Adrenal gland (tissue), 12 donors: ENCODE results near the gene KCNIP3. TPM values are rescaled to one million over a fixed set of nuclear protein-coding genes. Genes with fewer than 3 reads are reported as not detected.

Experiments
- DNase-seq, 7 donors: peaks; one replicate each; pipeline ENCODE4 v3.0.0-alpha.2; 2019 to 2020
- H3K27ac ChIP-seq, 5 donors: fragments of 200-600 bp; sonication (generic) in 4 of 5; 1 replicate in 3 of 5; 2 replicates in 2 of 5; pipeline versions ENCODE4 v1.5.1 to v1.8.0; 2016 to 2020; ENCODE audit warnings: mild to moderate bottlenecking in 1 of 5
- H3K27me3 ChIP-seq: fragments of 200-600 bp; 2 replicates; pipeline ENCODE4 v1.8.0; 2021
- H3K36me3 ChIP-seq, 2 donors: fragments of 200-600 bp; replicated peaks in 1 of 2; 1 replicate in 1 of 2; 2 replicates in 1 of 2; pipeline versions ENCODE4 v1.5.1 to v1.8.0; 2018 to 2022
- H3K4me1 ChIP-seq, 2 donors: fragments of 200-600 bp; replicated peaks in 1 of 2; 1 replicate in 1 of 2; 2 replicates in 1 of 2; pipeline versions ENCODE4 v1.5.1 to v1.8.0; 2018 to 2021
- H3K4me3 ChIP-seq, 4 donors: fragments of 200-600 bp; sonication (generic) in 3 of 4; one replicate each; pipeline ENCODE4 v1.5.1; 2016 to 2018
- H3K9me3 ChIP-seq, 3 donors: fragments of 200-600 bp; sonication (generic) in 1 of 3; replicated peaks in 1 of 3; 1 replicate in 2 of 3; 2 replicates in 1 of 3; pipeline versions ENCODE4 v1.5.1 to v1.8.0; 2016 to 2021
- POLR2A ChIP-seq, 2 donors: fragments of 450-650 bp; IDR thresholded peaks; one replicate each; pipeline ENCODE4 v1.6.1; 2017; ENCODE audit warnings: antibody characterized with exemption in 2 of 2, mild to moderate bottlenecking in 2 of 2, moderate library complexity in 1 of 2
- WGBS, 4 donors: extraction: QIAGEN DNeasy Blood & Tissue Kit in 2 of 4; methylation state at CpG; one replicate each; pipeline versions ENCODE4 v1.1.5 to v1.1.7; 2013 to 2017; 5-methylcytosine and 5-hydroxymethylcytosine counted together
- intact Hi-C, 2 donors: fragments of 100-400 bp; cut with DNase I; formaldehyde crosslinking; loops; one replicate each; pipeline versions ENCODE4 v1.14.1 to v1.15.0; 2022 to 2023
- polyA plus RNA-seq, 3 donors: library from polyadenylated mRNA; stranded (reverse); fragments of 200-250 nt in 2 of 3; fragments of 350-450 nt in 1 of 3; fragmentation: Illumina TruSeq in 1 of 3; extraction: RNeasy Lipid Tissue Mini Kit (QIAGEN cat#74804) in 1 of 3; gene quantifications; one replicate each; pipeline ENCODE4 v1.2.3, GENCODE V29; 2013 to 2014
- total RNA-seq, 9 donors: library from RNA; depleted of rRNA in 4 of 9; stranded (reverse); fragments of >200 nt in 4 of 9; fragments of 120-200 nt in 1 of 9; fragmentation: NEBNext Ultra II Directional in 1 of 9; extraction: Animal tissue kit (Norgen Biotek cat#: 25700) in 1 of 9; gene quantifications; one replicate each; pipeline versions ENCODE4 v1.1.0 to v1.2.4, GENCODE V29; 2013 to 2023
- TF ChIP-seq, protein P1 (sequence below), 6 experiments: fragments of 450-650 bp in 4 of 6; fragments of 200-600 bp in 2 of 6; sonication (generic) in 1 of 6; IDR thresholded peaks; 1 replicate in 5 of 6; 2 replicates in 1 of 6; pipeline versions ENCODE4 v1.5.1 to v1.8.0; 2016 to 2021; ENCODE audit warnings: antibody characterized with exemption in 6 of 6, mild to moderate bottlenecking in 2 of 6, moderate library complexity in 1 of 6
- donor health status: healthy with polysubstance abuse.
- donor health status: Bipolar disorder and iron deficiency.
- donor health status: DM: yes; HTN: yes; CAD: no.
- donor health status: DM: no; HTN: no; CAD: no.
- donor health status: DM: no; HTN: no; CAD: no.
- donor health status: DM: yes; HTN: yes; CAD: no.

Gene KCNIP3
- total and polyA plus RNA-seq, 12 donors, result 0.54 to 6.3 (median 1.7) TPM

- DNase-seq, result peak in 1 of 7 donors; percentile 14
- Histone ChIP-seq H3K4me3 (no peak overlapping the region), H3K36me3 (no peaks in the 10 kb centered on the region)
Measured at GRCh38 chr2:95379371-95379831, 82.3 kb downstream of the KCNIP3 start.

DNA sequence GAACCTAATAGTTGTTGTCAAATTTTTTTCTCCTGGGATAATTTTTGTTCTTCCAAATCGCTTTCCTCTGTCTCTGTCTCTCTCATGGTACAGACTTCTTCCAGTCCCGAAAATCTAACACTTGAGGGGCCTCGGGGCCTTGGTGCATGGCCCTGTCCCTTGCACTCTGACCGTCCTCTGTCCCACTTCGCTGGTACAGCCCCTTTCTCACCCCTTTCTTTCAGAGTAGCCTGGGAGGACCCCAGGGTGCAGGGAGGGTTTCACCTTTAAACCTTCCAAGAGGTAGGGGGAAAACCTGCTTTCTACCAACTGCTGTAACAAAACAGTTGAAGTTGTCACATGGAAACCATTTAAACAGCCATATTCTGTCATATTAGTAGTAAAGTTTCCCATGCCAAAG lies 83.1 kb downstream of the KCNIP3 start:
- Histone ChIP-seq H3K4me1 (no peaks in the 10 kb centered on the region), H3K4me3 (no peak overlapping the region), H3K9me3 (no peaks in the 10 kb centered on the region), H3K27ac (no peak overlapping the region), H3K36me3 (no peaks in the 10 kb centered on the region), H3K27me3 (no peaks in the 10 kb centered on the region)
- WGBS, 4 donors, result 79 to 91% (median 85%) methylated on average over 5 of the region's 5 CpGs
- DNase-seq, result peak in 1 of 7 donors; percentile 5
- intact Hi-C loops, result no loop called here
- TF ChIP-seq, protein P1, sequence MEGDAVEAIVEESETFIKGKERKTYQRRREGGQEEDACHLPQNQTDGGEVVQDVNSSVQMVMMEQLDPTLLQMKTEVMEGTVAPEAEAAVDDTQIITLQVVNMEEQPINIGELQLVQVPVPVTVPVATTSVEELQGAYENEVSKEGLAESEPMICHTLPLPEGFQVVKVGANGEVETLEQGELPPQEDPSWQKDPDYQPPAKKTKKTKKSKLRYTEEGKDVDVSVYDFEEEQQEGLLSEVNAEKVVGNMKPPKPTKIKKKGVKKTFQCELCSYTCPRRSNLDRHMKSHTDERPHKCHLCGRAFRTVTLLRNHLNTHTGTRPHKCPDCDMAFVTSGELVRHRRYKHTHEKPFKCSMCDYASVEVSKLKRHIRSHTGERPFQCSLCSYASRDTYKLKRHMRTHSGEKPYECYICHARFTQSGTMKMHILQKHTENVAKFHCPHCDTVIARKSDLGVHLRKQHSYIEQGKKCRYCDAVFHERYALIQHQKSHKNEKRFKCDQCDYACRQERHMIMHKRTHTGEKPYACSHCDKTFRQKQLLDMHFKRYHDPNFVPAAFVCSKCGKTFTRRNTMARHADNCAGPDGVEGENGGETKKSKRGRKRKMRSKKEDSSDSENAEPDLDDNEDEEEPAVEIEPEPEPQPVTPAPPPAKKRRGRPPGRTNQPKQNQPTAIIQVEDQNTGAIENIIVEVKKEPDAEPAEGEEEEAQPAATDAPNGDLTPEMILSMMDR (IDR thresholded peaks at IDR 0.05), result no peak
- no peak for TF ChIP-seq POLR2A (IDR thresholded peaks at IDR 0.05)

More at GRCh38 chr2:95379371-95379831, 82.3 kb downstream of the KCNIP3 start:
- H3K4me1 ChIP-seq, result no peaks in the 10 kb centered on the region
- WGBS, 4 donors, result 42 to 68% (median 62%) methylated on average over 8 of the region's 8 CpGs
- no peak overlapping the region for H3K27ac ChIP-seq
- TF ChIP-seq, protein P1 (IDR thresholded peaks at IDR 0.05), result no peak
- no peak for TF ChIP-seq POLR2A (IDR thresholded peaks at IDR 0.05)
- no peaks in the 10 kb centered on the region for H3K27me3 ChIP-seq
- intact Hi-C loops, result no loop called here
- no peaks in the 10 kb centered on the region for H3K9me3 ChIP-seq

DNA sequence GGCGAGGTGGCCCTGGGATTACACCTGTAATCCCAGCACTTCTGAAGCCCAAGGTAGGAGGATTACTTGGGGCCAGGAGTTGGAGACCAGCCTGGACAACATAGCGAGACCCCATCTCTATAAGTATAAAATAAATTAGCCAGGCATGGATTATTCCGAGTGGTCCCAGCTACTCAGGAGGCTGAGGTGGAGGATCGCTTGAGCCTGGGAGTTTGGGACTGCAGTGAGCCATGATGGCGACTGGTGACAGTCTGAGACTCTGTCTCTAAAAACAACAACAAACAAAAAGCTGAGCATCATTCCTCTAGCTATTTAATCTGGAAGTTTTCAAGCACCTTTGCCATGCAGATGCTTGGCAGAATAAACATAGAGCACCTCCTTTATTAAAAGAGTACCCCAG lies 83.6 kb downstream of the KCNIP3 start:
- no peaks in the 10 kb centered on the region for H3K9me3 ChIP-seq
- peak in 1 of 7 donors; percentile 7 for DNase-seq
- H3K27ac ChIP-seq, result no peak overlapping the region
- H3K4me3 ChIP-seq, result no peak overlapping the region
- no peak for TF ChIP-seq POLR2A (IDR thresholded peaks at IDR 0.05)
- TF ChIP-seq, protein P1 (IDR thresholded peaks at IDR 0.05), result no peak
- intact Hi-C loops, result no loop called here
- H3K27me3 ChIP-seq, result no peaks in the 10 kb centered on the region
- no peaks in the 10 kb centered on the region for H3K36me3 ChIP-seq
- 86 to 94% (median 90%) methylated on average over 5 of the region's 5 CpGs for WGBS, 4 donors
- no peaks in the 10 kb centered on the region for H3K4me1 ChIP-seq

- TF ChIP-seq POLR2A (IDR thresholded peaks at IDR 0.05), result no peak
- 86 to 90% (median 88%) methylated on average over 15 to 22 of the region's 22 CpGs for WGBS, 4 donors
- H3K27ac ChIP-seq, result no peak overlapping the region
- H3K4me3 ChIP-seq, result no peak overlapping the region
- DNase-seq, result peak in 1 of 7 donors; percentile 31
- H3K9me3 ChIP-seq, result no peaks in the 10 kb centered on the region
- intact Hi-C loops, result no loop called here
- H3K4me1 ChIP-seq, result no peaks in the 10 kb centered on the region
- H3K27me3 ChIP-seq, result no peaks in the 10 kb centered on the region
- H3K36me3 ChIP-seq, result no peaks in the 10 kb centered on the region
Measured at GRCh38 chr2:95381212-95382191, 84.4 kb downstream of the KCNIP3 start.
